HG02763 (cell line): Measurements from ENCODE around the gene VAMP5.
"Not testable (repeated sequence)": the region's sequence is repeated elsewhere in the genome, so short reads cannot be mapped to it uniquely, and the experiment has no call there.

Experiments
- ATAC-seq: cut with Tn5 transposase; IDR thresholded peaks from one replicate; pipeline ENCODE4 v1.9.1; 2021; ENCODE audit warnings: mild to moderate bottlenecking, moderate library complexity; ENCODE audit not compliant: unreplicated experiment

The VAMP5 gene

DNA sequence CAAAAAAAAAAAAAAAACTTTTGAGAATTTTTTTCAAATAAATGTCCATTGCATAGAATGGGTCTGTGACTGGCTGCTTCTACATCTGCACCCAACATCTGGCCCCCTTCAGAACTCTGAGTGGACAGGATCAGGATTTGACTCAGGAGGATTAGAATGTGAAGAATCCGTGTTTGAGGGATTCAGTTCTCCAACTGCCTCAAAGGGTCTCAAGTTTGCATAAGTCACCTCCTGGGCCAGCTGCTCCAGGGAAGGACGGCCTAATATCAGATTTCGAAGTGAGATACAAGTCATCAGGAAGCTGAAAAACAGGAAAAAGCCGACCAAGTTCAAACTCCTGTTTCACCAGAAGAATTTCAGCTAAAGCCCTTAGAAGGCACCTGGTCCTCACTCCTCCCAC, 34.4 kb upstream of the VAMP5 start:
- ATAC-seq = no peak

DNA sequence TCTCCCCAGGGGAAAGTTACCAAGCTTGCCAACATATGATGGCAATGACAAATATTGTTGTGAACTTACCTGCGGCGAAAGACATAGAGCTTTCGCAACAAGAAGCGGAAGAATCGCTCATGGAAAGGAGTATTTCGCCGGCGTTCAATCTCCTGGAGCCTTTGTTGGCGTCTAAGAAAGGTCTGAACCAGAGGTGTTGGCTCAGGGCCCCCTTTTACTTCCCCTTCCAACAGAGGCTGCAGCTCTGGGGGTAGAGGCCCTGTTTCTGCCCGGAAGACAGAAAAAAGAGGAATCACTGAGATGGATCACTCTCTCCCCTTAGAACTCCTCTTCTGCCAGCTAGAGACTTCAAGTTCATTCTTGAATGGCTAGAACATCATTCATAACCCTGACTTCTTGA, 33.7 kb upstream of the VAMP5 start:
- ATAC-seq = no peak

DNA sequence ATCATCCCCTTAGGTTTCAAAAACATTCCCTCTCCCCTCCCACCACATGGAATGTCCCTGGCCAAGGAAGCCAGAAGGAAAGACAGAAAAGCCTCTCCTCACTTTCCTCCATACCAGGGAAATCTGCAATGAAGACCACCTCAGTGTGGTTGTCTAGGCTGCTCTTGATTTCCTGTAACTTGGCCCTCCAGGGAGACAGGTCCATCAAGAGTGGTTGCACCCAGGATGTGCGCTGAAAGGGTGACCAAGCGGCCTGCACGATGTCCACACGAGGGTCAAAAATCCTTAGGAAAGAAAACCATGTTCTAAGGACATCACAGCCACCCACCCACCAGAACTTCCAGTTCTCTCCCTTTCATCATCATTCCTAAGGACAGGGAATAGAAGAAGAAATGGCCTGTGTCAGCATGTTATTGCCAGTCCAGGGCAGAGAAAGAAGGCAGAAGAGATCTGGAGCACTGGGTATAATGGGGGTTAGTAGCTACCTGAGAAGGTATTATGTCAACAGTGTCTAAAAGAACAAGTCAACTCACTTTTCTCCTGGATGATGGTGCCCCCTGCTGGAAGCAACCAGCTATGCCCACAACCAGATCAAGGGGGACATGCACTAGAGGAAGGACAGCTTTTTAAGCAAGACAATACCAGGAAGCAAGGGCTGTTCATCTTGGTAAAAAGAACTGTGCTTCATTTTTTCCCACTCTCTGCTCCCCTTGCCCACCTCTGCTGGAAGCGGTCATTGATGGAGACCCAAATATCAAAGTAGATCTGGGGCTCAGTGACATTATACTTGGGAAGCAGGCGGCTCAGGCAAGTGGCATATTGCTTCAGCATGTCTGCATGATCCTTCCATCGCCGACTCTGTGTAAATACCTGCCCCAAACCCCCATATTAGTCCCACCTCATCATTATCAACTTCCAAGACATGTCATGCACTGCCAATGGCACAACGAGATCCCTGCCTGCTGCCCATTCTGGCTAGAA, 32.2 kb upstream of the VAMP5 start:
- ATAC-seq = peak; percentile 68

DNA sequence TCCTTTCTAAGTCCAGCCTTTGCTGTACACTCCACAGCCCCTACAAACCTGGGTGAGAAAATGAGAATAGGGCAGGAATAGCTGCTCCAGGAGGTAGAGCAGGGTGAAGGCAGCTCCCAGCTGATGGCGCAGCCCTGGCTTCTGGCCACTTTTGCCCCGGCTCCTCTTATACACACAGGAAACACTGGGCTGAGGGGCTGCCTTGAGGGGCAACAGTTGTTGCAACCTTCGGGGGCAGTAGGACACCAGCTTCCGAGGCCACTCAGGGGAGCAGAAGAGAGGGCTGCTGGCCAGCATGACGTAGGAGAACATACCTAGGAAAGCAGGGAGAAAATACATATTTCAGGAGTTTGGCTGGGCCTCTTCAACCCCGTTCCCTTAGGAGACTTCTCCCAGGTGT, 31.0 kb upstream of the VAMP5 start:
- ATAC-seq = no peak

DNA sequence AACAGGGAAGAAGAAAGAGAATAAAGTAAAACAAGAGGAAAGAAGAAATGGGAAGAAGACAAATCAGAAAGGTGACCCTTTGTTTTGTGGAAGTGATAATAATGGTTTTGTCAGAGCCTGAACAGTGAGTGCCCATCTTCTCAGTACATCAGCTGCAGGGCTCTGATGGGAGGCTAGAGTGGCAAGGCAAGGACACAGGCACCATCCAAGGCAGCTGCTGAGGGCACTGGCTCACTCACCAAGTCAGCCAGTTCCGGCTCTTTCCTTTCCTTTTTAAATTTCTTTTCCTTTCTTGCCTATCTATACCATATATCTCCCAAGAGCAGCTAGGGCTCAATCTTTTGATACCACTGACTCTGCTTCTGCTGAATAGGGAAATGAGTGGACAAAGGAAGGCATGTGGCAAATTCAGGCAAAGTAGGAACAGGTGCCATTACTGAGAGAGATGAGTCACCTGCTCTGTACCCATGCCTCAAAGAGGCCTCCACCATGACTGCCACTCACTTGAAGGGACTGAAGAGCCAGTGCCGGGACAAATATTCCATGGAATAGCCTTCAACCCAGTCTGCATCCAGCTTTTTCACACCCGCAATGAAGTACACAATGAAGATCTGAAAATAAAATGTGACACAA, 29.1 kb upstream of the VAMP5 start:
- ATAC-seq = no peak

DNA sequence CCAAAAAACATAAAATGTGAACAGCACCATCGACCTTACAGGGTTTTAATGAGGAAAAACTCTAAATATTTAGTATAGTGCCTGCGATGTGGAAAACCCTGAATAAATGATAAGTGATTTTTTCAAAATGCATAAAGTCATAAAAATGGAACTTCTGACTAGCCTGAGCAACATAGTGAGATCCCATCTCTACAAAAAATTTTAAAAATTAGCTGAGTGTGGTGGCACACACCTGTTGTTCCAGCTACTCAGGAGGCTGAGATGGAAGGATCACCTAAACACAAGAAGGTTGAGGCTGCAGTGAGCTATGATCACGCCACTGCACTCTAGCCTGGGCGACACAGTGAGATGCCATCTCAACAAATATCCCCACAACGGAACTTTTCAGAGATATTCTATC, 27.1 kb upstream of the VAMP5 start:
- no peak for ATAC-seq

DNA sequence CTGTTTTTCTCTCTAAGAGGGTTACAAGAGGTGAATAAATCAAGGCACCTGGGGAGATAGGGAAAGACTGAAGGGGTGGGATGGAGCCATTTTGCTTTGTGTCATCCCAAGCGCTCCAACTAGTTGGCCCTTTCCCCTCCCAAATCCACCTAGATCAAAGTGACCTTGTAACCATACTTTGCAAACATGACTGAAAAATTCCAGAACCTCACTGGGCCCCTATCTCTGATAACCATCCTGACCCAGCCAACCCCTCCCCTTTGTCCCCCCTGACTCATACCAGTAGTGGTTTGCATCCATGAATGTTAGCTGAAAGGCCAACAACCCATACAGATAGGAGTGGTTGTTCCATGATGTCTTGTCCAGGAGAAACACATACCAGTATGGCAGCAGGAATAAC, 26.1 kb upstream of the VAMP5 start:
- no peak for ATAC-seq

DNA sequence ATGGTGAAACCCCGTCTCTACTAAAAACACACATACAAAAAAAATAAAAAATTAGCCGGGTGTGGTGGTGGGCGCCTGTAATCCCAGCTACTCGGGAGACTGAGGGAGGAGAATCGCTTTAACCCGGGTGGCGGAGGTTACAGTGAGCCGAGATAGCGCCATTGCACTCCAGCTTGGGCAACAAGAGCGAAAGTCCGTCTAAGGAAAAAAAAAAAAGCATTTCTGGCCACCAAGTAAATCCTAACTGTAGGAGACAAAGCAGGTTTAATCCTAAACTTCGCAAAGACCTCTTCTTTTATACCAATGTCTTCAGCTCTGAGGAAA, 23.9 kb upstream of the VAMP5 start:
- ATAC-seq = not testable (repeated sequence)

DNA sequence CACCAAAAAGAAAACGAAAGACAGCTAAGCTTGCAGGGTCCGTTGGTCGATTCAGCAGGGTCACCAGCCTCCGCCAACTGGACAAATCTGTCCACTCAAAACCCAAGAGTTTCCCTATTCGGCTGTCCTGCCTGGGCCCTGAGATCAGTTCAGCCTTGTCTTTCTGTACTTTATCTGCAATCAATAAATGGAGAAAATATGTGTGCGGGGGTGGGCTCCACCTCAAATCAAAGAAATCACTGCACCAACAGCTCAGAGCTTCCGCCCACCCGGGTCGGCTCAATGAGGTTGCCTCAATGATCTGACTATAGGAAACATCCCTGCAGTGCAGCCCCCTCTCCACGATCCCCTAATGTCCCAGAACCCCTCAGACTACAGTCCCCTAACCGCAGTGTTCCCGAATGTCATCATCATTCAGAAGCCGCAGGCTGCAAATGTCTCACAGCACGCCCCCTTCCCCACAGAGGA, 23.4 kb upstream of the VAMP5 start:
- ATAC-seq = peak; percentile 8

DNA sequence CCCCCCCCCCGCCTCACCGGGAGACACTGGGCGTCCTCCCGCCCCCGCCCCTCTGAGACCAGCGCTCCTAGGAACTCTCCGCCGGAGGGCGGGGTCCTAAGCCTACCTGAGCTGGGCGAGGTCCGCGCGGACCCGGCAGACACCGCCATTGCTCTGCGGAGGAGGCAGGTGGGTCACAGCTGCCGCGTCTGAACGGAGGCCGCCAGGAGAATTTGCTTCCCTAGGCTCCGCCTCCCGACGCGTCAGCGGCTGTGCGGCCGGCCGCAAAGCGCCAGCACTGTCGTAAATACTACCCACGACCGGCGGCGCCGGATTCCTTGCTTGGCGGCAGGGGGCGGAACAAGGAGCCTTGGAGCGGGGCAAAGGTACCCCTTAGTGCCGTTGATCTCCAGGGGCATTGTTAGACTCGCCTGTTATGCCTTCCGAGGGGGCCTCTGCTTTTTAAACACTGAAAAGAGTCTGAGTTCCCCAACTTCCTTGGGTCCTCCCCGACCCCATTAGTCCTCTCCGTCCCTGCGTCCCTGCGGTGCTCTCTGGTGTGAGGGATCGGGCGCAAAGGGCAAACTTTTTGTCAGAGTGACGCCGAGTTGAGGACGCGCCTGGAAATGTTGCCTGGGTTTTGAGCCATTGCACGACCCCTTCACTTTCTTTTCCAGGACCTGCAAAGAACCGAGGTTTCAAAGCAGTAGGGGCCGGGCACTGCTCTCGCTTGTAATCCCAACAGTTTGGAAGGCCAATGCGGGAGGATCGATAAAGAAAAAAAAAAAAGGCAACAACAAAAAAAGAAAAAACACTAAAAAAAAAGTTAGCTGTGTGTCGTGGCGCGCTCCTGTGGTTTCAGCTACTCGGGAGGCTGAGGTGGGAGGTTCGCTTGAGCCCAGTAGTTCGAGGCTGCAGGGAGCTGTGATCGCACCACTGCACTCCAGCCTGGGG, 22.7 kb upstream of the VAMP5 start, which contains the start of gene GGCX:
Gene GGCX, minus strand, starts transcription at position 214 of the 933 bp plus-strand sequence. Its CDS starts 65 bp downstream, at position 149.
- ATAC-seq = peak; percentile 92

DNA sequence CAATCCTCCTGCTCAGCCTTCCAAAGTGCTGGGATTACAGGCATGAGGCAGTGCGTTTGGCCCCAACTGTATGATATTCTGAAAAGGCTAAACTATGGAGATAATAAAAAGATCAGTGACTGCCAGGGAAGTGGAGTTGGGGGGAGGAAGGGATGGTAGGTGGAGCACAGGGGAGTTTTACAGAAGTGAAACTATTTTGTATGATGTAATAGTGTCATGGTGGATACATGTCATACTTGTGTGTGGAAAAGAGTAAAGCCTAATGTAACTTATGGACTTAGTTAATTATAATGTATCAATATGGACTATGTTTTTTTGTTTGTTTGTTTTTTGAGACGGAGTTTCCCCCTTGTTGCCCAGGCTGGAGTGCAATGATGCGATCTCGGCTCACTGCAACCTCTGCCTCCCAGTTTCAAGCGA, 20.1 kb upstream of the VAMP5 start:
- ATAC-seq = no peak

DNA sequence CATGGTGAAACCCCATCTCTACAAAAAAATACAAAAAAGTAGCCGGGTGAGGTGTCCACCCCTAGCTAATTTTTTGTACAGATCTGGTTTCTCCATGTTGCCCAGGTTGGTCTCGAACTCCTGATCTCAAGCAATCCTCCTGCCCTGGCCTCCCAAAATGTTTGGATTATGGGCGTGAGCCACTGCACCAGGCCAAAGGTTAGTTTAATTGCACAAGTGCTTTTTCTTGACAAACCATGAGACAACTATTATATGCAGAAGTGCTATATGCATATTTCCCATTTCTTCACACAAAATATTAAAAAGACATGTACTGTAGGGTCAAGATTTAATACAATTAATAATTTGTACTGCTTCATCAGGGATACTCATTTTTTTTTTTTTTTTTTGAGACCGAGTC, 18.0 kb upstream of the VAMP5 start:
- ATAC-seq = no peak

DNA sequence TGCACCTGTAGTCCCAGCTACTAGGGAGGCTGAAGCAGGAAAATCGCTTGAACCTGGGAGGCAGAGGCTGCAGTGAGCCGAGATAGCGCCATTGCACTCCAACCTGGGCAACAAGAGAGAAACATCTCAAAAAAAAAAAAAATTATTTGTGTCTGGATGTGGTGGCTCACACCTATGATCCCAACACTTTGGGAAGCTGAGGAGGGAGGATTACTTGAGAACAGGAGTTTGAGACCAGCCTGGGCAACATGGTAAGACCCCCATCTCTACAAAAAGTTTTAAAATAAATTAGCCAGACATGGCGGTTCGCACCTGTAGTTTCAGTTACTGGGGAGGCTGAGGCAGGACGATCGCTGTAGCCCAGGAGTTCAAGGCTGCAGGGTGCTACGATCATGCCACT, 8.5 kb upstream of the VAMP5 start:
- no peak for ATAC-seq

DNA sequence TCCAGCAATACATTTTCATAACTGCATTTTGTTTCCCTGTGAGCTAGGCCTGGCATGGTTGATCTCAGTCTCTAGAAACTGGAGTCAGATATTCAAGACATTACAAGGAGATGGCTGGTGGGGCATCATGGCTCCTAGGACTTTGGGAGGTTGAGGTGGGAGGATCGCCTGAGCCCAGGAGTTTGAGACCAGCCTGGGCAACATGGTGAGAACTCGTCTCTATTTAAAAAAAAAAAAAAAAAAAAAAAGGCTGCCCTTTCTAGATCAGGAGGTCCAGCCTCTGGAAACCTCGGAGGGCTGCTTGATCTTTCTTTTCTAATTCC, 7.2 kb upstream of the VAMP5 start:
- ATAC-seq = no peak

DNA sequence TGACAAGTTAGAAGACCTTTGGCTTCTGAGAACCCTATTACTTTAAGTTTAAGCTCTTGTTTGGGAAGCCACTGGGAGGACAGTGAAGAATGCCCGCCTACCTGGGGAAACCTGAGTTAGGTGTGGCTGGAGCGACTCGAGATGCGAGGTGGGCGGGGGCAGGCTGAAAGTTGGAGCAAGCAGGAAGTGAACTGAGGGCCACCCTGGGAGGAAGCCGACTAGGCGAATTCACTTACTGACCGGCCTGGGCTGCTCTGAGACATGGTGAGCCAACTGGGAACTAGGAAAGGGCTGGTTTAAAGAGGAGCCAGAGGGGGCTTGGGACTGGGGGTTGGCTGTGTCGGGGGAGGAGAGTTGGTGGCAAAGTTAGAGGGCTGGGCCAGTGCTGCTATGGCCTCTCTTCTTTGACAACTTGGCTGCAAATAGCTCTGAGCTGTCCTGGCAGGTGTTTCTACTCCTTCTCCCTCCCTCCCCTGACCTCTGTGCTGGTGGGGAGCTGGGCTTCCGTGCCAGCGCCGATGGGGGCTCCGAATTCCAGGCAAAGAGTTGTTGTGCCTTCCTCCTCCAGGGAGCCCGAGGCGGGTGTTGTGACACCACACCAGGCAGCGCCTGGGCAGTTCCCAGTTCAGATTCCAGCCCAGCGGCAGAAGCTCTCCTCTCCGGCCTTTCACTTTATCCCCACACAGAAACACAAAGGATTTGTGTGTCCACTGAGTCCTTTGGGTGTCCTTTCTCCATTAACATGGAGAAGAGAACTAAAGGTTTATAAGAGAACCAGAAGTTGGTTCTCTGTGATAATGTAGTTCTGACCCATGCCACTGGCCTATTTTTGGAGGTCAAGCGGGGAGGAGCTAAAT, 6.6 kb upstream of the VAMP5 start, which contains the start of gene VAMP8:
Gene VAMP8, plus strand, starts transcription at position 201 of the 857 bp plus-strand sequence. Its CDS starts 61 bp downstream, at position 262.
- peak; percentile 69 for ATAC-seq

DNA sequence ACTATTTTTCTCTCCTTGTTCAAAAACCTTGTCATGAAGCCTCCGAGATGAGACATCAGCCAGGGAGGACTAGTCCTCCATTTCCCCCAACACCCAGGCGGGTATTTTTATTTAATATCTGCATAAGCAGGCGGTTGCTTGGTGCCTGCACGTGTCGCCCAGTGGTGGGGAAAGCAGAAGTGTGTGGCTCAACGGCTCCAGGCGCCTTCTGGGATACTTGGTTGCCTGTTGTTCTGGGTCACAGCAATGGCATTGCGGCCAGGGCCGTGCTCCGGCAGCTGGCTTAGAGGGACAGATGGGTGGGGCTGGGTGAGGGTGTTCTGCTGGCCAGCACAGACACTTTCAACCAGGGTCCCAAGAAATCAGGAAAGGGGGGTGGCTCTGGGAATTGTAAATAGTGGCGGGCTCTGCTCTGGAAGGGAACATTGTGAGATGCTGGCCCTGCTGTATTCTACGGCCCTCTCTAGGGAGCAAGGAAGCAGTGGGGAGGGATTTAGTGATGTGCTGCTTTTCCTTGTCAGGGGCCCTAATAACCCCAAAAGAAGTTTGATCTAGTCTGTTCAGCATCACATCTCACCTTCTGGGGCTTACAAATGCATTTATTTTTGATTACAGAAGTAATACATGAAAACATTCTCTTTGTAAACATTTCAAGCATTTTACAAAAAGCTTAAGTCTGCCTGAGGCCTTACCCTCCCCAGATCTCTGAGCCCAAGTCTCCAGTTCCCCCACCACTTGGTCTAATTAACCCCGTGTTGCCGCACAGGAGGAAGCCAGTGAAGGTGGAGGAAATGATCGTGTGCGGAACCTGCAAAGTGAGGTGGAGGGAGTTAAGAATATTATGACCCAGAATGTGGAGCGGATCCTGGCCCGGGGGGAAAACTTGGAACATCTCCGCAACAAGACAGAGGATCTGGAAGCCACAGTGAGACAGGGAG, 5.7 kb upstream of the VAMP5 start:
- no peak for ATAC-seq

DNA sequence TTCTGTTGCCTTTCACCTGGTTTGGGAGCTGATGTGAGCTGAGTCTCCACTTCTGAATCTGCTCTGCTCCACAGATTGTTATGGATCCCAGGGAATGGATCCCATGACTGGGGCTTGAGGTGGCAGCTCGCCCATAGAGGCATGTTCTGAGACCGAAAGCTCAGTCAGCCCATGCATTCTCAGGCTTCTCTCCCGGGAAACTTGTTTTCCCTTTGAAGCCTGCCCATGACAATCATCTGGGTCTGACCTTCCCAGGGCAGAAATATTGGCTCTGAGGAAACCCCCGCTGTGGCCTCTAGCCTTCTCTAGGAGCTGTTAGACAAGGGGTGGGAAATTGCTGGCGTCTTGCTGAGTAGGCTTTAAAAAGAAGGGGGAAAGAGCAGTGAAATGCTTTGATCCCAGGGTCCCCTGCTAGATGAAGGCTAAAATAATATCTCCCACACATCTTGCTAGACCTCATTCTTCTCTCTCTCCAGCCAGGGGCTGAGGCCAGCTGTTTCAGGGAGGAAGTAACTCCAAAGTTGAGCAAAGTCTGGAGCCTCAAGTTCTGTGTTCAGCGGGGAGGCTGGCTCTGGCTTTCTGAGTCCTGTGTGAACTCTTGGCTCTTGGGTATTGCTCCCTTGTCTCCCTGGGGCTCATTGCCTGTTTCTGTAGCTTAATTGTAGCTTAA, 4.8 kb upstream of the VAMP5 start:
- ATAC-seq = no peak

DNA sequence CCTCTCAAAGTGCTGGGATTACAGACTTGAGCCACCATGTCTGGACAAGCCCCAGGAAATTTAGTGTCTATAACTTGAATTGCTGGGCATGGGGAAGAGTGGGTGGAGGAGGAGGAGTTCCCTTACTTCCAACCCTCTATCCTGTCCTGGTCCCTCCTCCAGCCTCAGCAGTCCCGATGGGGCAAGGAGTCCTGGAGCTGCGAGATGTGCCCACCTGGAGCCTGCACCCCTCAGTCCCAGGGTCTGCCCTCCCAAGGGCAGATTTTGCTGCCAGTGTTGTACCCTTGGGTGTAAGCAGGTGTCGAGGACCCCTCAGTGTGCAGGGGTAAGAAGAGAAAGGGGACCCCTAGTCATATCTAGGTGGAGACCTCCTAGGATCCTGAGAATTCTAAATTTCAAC, 4.0 kb upstream of the VAMP5 start:
- no peak for ATAC-seq

DNA sequence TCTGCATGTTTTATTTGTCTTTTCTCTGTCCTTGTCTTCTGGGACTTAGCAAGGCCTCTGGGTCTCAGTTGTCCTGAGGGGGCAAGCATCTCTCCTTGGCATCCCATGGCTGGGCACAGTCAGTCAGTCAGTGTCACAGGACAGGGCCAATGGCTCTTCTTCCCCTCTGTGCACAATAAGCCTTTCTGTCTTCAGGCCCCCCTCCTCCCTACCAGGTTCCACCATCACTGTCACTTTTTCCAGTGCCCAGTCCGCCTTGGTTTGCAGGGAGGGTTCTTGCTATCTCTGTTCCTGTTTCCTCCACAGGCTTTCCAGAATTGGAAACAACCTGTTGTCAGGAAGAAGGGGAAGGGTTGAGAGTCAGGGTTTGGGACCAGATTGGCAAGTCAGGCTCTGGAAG, 1.7 kb upstream of the VAMP5 start:
- no peak for ATAC-seq
